H1 (cell line): ENCODE data around the gene SSRP1. TPM values are rescaled to one million over a fixed set of nuclear protein-coding genes. Genes with fewer than 3 reads are reported as not detected.

Experiments used
- CREB1 ChIP-seq: IDR thresholded peaks from 2 replicates; pipeline ENCODE4 v1.6.1; 2012; ENCODE audit warnings: inconsistent platforms
- EGR1 ChIP-seq: IDR thresholded peaks from 2 replicates; pipeline ENCODE4 v1.6.1; 2011; ENCODE audit warnings: low read depth, low read length, borderline replicate concordance
- KDM1A ChIP-seq: fragments of 200-600, 300-600 bp; sonication (generic); IDR thresholded peaks from 2 replicates; pipeline ENCODE4 v1.7.1; 2016; ENCODE audit warnings: mild to moderate bottlenecking, low read length, borderline replicate concordance
- SIRT6 ChIP-seq: IDR thresholded peaks from one replicate; pipeline ENCODE4 v1.7.1; 2012; ENCODE audit warnings: low read length, inconsistent platforms
- TAF7 ChIP-seq: optimal IDR thresholded peaks from 2 replicates; pipeline ENCODE3; 2011; ENCODE audit warnings: low read depth, mild to moderate bottlenecking, inconsistent platforms, low read length, moderate library complexity, borderline replicate concordance
- TEAD4 ChIP-seq: IDR thresholded peaks from 2 replicates; pipeline ENCODE4 v1.6.1; 2012; ENCODE audit warnings: low read depth, low read length, inconsistent platforms, mixed read lengths
- YY1 ChIP-seq: IDR thresholded peaks from 2 replicates; pipeline ENCODE4 v1.6.1; 2011; ENCODE audit warnings: low read depth, mild to moderate bottlenecking, low read length
- polyA plus RNA-seq, 7 experiments: library from polyadenylated mRNA; depleted of rRNA in 3 of 7; stranded (reverse) in 5 of 7; unstranded in 2 of 7; fragments of >200 nt in 5 of 7; fragments of 200-250 nt in 2 of 7; gene quantifications; 1 replicate in 5 of 7; 2 replicates in 1 of 7; 4 replicates in 1 of 7; pipeline versions ENCODE4 v1.2.1 to v1.2.3, GENCODE V29; 2011 to 2013; ENCODE audit warnings: missing spikeins in 2 of 7, mixed read lengths in 2 of 7
- total RNA-seq: library from RNA; stranded (reverse); fragmentation: NEBNext Ultra II Directional; extraction: Animal tissue kit (Norgen Biotek cat#: 25700); gene quantifications from 2 replicates; pipeline ENCODE4 v1.2.1, GENCODE V29; 2021
- TF ChIP-seq, protein P1 (sequence below): IDR thresholded peaks from 2 replicates; pipeline ENCODE4 v1.6.1; 2012; ENCODE audit warnings: low read length, inconsistent platforms
- TF ChIP-seq, protein P2 (sequence below): fragments of 300-600 bp; sonication (generic); IDR thresholded peaks from 2 replicates; pipeline ENCODE4 v1.7.1; 2012; ENCODE audit warnings: low read length, moderate library complexity, mild to moderate bottlenecking, inconsistent platforms; ENCODE audit not compliant: insufficient replicate concordance

SSRP1 gene
- total and polyA plus RNA-seq, 2 of the 8 experiments (the other 6 are each of a cell fraction or from before 2014, with no cell fraction given): 259 to 281 TPM

DNA sequence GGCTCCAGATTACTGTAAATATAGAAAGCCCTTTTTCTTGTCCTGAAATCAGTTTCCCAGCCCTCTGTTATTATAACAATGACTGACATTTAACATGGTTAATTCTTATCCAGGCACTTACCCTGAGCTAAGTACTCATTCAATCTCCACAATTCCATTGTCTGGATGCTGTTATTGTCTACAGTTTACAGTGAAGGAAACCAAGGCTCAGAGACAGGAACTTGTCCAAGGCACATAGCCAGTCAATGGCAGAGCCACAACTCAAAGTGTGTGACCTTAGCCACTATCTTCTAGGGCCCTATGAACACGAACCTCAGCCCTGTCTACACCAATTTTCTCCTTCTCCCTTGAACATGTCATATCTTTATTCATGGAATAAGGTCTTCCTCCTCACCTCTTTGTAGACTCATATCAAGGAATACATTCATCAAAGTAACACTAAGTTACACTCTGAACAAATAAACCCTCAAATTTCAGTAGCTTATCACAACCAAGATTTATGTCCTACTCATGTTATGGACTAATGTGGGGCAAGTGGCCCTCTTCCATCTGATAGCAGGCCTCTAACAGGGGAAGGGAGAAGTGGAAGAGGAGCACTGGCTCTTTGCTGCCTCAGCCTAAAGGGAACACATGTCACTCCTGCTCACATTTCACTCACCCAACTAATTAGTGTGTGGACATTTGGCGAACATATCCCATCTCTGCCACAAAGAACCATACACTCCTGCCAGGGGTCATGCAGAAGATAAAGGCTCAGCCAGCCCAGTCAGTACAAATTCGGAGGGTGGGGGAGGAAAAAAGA lies 59.3 kb downstream of the SSRP1 start (continued):
- TF ChIP-seq, protein P1, sequence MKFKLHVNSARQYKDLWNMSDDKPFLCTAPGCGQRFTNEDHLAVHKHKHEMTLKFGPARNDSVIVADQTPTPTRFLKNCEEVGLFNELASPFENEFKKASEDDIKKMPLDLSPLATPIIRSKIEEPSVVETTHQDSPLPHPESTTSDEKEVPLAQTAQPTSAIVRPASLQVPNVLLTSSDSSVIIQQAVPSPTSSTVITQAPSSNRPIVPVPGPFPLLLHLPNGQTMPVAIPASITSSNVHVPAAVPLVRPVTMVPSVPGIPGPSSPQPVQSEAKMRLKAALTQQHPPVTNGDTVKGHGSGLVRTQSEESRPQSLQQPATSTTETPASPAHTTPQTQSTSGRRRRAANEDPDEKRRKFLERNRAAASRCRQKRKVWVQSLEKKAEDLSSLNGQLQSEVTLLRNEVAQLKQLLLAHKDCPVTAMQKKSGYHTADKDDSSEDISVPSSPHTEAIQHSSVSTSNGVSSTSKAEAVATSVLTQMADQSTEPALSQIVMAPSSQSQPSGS: no peak
- TF ChIP-seq TEAD4 (no peak), KDM1A (no peak), CREB1 (no peak), TAF7 (no peak), SIRT6 (no peak), YY1 (no peak), EGR1 (no peak)
- TF ChIP-seq, protein P2, sequence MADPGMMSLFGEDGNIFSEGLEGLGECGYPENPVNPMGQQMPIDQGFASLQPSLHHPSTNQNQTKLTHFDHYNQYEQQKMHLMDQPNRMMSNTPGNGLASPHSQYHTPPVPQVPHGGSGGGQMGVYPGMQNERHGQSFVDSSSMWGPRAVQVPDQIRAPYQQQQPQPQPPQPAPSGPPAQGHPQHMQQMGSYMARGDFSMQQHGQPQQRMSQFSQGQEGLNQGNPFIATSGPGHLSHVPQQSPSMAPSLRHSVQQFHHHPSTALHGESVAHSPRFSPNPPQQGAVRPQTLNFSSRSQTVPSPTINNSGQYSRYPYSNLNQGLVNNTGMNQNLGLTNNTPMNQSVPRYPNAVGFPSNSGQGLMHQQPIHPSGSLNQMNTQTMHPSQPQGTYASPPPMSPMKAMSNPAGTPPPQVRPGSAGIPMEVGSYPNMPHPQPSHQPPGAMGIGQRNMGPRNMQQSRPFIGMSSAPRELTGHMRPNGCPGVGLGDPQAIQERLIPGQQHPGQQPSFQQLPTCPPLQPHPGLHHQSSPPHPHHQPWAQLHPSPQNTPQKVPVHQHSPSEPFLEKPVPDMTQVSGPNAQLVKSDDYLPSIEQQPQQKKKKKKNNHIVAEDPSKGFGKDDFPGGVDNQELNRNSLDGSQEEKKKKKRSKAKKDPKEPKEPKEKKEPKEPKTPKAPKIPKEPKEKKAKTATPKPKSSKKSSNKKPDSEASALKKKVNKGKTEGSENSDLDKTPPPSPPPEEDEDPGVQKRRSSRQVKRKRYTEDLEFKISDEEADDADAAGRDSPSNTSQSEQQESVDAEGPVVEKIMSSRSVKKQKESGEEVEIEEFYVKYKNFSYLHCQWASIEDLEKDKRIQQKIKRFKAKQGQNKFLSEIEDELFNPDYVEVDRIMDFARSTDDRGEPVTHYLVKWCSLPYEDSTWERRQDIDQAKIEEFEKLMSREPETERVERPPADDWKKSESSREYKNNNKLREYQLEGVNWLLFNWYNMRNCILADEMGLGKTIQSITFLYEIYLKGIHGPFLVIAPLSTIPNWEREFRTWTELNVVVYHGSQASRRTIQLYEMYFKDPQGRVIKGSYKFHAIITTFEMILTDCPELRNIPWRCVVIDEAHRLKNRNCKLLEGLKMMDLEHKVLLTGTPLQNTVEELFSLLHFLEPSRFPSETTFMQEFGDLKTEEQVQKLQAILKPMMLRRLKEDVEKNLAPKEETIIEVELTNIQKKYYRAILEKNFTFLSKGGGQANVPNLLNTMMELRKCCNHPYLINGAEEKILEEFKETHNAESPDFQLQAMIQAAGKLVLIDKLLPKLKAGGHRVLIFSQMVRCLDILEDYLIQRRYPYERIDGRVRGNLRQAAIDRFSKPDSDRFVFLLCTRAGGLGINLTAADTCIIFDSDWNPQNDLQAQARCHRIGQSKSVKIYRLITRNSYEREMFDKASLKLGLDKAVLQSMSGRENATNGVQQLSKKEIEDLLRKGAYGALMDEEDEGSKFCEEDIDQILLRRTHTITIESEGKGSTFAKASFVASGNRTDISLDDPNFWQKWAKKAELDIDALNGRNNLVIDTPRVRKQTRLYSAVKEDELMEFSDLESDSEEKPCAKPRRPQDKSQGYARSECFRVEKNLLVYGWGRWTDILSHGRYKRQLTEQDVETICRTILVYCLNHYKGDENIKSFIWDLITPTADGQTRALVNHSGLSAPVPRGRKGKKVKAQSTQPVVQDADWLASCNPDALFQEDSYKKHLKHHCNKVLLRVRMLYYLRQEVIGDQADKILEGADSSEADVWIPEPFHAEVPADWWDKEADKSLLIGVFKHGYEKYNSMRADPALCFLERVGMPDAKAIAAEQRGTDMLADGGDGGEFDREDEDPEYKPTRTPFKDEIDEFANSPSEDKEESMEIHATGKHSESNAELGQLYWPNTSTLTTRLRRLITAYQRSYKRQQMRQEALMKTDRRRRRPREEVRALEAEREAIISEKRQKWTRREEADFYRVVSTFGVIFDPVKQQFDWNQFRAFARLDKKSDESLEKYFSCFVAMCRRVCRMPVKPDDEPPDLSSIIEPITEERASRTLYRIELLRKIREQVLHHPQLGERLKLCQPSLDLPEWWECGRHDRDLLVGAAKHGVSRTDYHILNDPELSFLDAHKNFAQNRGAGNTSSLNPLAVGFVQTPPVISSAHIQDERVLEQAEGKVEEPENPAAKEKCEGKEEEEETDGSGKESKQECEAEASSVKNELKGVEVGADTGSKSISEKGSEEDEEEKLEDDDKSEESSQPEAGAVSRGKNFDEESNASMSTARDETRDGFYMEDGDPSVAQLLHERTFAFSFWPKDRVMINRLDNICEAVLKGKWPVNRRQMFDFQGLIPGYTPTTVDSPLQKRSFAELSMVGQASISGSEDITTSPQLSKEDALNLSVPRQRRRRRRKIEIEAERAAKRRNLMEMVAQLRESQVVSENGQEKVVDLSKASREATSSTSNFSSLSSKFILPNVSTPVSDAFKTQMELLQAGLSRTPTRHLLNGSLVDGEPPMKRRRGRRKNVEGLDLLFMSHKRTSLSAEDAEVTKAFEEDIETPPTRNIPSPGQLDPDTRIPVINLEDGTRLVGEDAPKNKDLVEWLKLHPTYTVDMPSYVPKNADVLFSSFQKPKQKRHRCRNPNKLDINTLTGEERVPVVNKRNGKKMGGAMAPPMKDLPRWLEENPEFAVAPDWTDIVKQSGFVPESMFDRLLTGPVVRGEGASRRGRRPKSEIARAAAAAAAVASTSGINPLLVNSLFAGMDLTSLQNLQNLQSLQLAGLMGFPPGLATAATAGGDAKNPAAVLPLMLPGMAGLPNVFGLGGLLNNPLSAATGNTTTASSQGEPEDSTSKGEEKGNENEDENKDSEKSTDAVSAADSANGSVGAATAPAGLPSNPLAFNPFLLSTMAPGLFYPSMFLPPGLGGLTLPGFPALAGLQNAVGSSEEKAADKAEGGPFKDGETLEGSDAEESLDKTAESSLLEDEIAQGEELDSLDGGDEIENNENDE: no peak
